Loucy (cell line): ENCODE results near the gene SFMBT2.
"Not testable (repeated sequence)": the region's sequence is repeated elsewhere in the genome, so short reads cannot be mapped to it uniquely, and the experiment has no call there.

ENCODE experiments used
- H2AFZ ChIP-seq: fragments of 200-600 bp; sonication (generic); 2 replicates; pipeline ENCODE4 v1.6.0; 2016; ENCODE audit warnings: antibody characterized with exemption, mild to moderate bottlenecking, low read length, moderate library complexity
- H3F3A ChIP-seq: fragments of 200-600 bp; 2 replicates; pipeline ENCODE4 v1.6.0; 2016; ENCODE audit warnings: antibody characterized with exemption, low read depth, mild to moderate bottlenecking
- H3K27me3 ChIP-seq: fragments of 200-600 bp; sonication (generic); 2 replicates; pipeline ENCODE4 v1.6.1; 2014; ENCODE audit warnings: low read length, mild to moderate bottlenecking; ENCODE audit not compliant: insufficient read depth, poor library complexity, severe bottlenecking
- H3K36me3 ChIP-seq: fragments of 200-600 bp; sonication (generic); 2 replicates; pipeline ENCODE4 v1.6.1; 2016; ENCODE audit warnings: low read length; ENCODE audit not compliant: insufficient read depth
- H3K4me1 ChIP-seq: fragments of 200-600 bp; sonication (generic); 2 replicates; pipeline ENCODE4 v1.5.1; 2014; ENCODE audit warnings: low read length, mild to moderate bottlenecking; ENCODE audit not compliant: insufficient read depth, poor library complexity, severe bottlenecking
- H3K4me2 ChIP-seq: fragments of 200-600 bp; sonication (generic); 2 replicates; pipeline ENCODE4 v1.6.0; 2014; ENCODE audit warnings: antibody characterized with exemption, low read length, low read depth, mild to moderate bottlenecking; ENCODE audit not compliant: poor library complexity, severe bottlenecking
- H3K4me3 ChIP-seq: fragments of 200-600 bp; sonication (generic); 2 replicates; pipeline ENCODE4 v1.5.1; 2014; ENCODE audit warnings: low read length, mild to moderate bottlenecking, mixed read lengths; ENCODE audit not compliant: poor library complexity, severe bottlenecking
- H3K79me2 ChIP-seq: fragments of 200-600 bp; sonication (generic); 2 replicates; pipeline ENCODE4 v1.6.1; 2014; ENCODE audit warnings: low read length; ENCODE audit not compliant: insufficient read depth
- H3K9ac ChIP-seq: fragments of 200-600 bp; sonication (generic); 2 replicates; pipeline ENCODE4 v1.6.0; 2014; ENCODE audit warnings: mild to moderate bottlenecking, low read depth, low read length, moderate library complexity; ENCODE audit not compliant: poor library complexity, severe bottlenecking
- H3K9me2 ChIP-seq: fragments of 200-600 bp; sonication (generic); replicated peaks from 2 replicates; pipeline ENCODE4 v1.6.1; 2016; ENCODE audit warnings: low read depth, low read length, mixed read lengths
- H3K9me3 ChIP-seq: fragments of 200-600 bp; sonication (generic); 2 replicates; pipeline ENCODE4 v1.6.1; 2014; ENCODE audit warnings: mild to moderate bottlenecking, antibody characterized with exemption, low read length, low read depth; ENCODE audit not compliant: insufficient read depth
- H4K20me1 ChIP-seq: fragments of 200-600 bp; sonication (generic); 2 replicates; pipeline ENCODE4 v1.6.0; 2014; ENCODE audit warnings: antibody characterized with exemption, low read length, mild to moderate bottlenecking; ENCODE audit not compliant: insufficient read depth, poor library complexity, severe bottlenecking
- EZH2phosphoT487 ChIP-seq: fragments of 200-600 bp; IDR thresholded peaks from 2 replicates; pipeline ENCODE4 v1.6.1; 2018; ENCODE audit warnings: antibody characterized with exemption, mild to moderate bottlenecking, moderate library complexity, borderline replicate concordance
- TF ChIP-seq, protein P1 (sequence below): fragments of 200-600 bp; sonication (generic); conservative IDR thresholded peaks from 2 replicates; pipeline ENCODE4 v1.5.1; 2014; ENCODE audit warnings: mild to moderate bottlenecking, antibody characterized with exemption, low read length

Gene SFMBT2

DNA sequence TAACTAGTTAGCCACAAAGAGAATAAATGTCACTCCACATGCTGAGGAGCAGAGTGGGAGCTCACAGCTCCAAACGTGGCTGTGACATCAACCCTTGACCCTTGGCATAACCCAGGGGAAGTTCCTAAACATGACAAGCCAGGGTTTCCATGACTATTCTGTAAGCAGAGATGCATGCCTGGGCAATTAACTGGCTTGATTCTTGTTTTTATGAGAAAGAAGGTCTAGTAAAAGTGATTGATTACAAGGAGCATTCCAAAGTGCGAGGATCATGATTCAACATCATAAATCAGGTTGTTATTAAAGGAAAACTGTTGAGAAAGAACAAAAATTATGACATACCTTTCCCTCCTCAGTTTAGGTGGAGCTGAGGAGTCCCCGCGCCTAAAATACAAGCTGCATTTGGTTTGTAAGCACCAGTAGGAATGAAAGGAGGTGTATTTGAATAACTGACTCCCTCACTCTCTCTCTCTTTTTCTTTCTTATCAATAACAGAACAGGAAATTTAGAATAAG lies 108.4 kb downstream of the SFMBT2 start:
- peaks cover 80% of the 10 kb centered on the region for H3K79me2 ChIP-seq

DNA sequence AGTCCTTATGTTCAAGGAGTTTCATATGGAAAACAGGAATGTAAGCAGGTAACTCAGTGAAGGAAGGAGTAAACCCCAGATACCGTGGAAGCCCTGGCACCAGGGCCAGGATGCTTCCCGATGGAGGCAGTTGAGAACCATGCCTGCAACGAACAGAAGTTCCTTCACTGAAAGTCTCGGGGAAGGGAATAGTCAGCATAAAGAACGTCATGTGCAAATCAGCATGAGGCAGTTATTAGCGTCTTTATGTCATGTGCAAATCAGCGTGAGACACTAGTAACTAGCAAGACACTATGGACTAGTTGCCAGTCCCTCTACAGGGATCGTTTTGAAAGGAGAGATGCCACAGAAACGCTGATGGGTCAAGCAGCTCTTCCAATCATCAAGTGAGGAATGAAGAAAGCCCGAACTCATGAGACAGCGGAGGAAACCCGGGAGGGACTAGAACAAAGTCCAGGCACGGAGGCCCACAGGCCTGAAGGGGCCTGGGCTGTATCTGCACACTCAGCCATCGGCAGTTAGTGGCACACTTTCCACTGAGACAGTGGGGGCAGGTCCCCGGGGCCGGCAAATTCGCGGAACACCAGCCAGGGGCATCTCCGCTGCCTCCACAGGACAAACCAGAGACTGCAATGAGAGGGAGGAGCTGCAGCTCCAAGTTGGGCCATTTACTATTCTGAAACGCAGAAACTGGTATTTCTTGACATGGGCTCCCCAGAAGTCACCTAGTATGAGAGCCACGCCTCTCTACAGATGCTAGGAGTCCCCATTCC lies 109.6 kb downstream of the SFMBT2 start:
- no peak overlapping the region for H3K9ac ChIP-seq
- no peaks in the 10 kb centered on the region for H3K9me2 ChIP-seq
- no peak overlapping the region for H3K4me3 ChIP-seq
- no peaks in the 10 kb centered on the region for H3F3A ChIP-seq
- H3K79me2 ChIP-seq = peaks cover 81% of the 10 kb centered on the region
- peaks cover 10% of the 10 kb centered on the region for H3K4me1 ChIP-seq
- H3K36me3 ChIP-seq = peaks cover 5% of the 10 kb centered on the region; the same call in 1 of the 2 replicates
- peaks cover 10% of the 10 kb centered on the region for H4K20me1 ChIP-seq
- H3K27me3 ChIP-seq = no peaks in the 10 kb centered on the region
- no peak overlapping the region for H3K4me2 ChIP-seq
- TF ChIP-seq EZH2phosphoT487 = no peak
- TF ChIP-seq, protein P1, sequence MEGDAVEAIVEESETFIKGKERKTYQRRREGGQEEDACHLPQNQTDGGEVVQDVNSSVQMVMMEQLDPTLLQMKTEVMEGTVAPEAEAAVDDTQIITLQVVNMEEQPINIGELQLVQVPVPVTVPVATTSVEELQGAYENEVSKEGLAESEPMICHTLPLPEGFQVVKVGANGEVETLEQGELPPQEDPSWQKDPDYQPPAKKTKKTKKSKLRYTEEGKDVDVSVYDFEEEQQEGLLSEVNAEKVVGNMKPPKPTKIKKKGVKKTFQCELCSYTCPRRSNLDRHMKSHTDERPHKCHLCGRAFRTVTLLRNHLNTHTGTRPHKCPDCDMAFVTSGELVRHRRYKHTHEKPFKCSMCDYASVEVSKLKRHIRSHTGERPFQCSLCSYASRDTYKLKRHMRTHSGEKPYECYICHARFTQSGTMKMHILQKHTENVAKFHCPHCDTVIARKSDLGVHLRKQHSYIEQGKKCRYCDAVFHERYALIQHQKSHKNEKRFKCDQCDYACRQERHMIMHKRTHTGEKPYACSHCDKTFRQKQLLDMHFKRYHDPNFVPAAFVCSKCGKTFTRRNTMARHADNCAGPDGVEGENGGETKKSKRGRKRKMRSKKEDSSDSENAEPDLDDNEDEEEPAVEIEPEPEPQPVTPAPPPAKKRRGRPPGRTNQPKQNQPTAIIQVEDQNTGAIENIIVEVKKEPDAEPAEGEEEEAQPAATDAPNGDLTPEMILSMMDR = peak; percentile 52
- H2AFZ ChIP-seq = no peak overlapping the region
- no peaks in the 10 kb centered on the region for H3K9me3 ChIP-seq

More for the DNA sequence above, 108.4 kb downstream of the SFMBT2 start:
- Histone ChIP-seq H3K36me3 (peaks cover 5% of the 10 kb centered on the region; the same call in 1 of the 2 replicates), H4K20me1 (peaks cover 3% of the 10 kb centered on the region), H3K4me2 (no peak overlapping the region), H3K27me3 (no peaks in the 10 kb centered on the region), H2AFZ (no peak overlapping the region), H3K9ac (no peak overlapping the region), H3K4me1 (peaks cover under 1% of the 10 kb centered on the region), H3K9me3 (no peaks in the 10 kb centered on the region), H3K9me2 (no peaks in the 10 kb centered on the region), H3F3A (no peaks in the 10 kb centered on the region), H3K4me3 (no peak overlapping the region)
- TF ChIP-seq EZH2phosphoT487 = no peak
- TF ChIP-seq, protein P1 = no peak

DNA sequence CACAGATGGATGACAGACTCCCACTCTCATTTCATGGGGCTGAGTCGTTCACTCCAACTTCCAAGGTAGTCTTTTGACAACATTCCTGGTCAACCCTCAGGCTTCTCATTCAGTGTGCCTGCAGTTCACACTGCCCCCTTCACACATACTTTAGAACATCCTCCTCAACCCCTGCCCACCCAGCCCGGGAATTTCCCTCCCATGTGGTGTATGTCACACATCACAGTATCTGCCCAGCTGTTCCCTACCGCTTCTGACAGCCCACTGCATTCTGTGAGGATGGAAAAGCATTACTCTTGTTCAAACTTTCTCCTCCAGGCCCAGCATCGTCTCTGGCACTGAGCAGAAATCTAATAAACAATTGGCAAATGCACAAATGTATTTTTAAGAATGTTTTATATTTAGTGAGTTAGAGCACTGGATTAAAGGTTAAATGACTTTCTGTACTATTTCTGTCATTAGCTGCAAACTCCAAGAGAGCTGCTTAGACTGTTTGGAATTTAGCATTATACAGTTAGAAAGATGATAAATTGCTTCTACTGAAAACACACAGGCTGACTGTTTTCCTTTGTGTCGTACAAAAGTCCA lies 110.4 kb downstream of the SFMBT2 start:
- H3K9me2 ChIP-seq = no peaks in the 10 kb centered on the region
- H3K4me3 ChIP-seq = no peak overlapping the region
- no peak overlapping the region for H3K9ac ChIP-seq
- peaks cover 2% of the 10 kb centered on the region; the same call in 1 of the 2 replicates for H3K36me3 ChIP-seq
- peaks cover 81% of the 10 kb centered on the region for H3K79me2 ChIP-seq
- H3F3A ChIP-seq = no peaks in the 10 kb centered on the region
- no peaks in the 10 kb centered on the region for H3K9me3 ChIP-seq
- H2AFZ ChIP-seq = no peak overlapping the region
- peaks cover 16% of the 10 kb centered on the region for H3K4me1 ChIP-seq
- TF ChIP-seq EZH2phosphoT487 = no peak
- TF ChIP-seq, protein P1 = no peak
- peaks cover 10% of the 10 kb centered on the region for H4K20me1 ChIP-seq
- no peaks in the 10 kb centered on the region for H3K27me3 ChIP-seq
- no peak overlapping the region for H3K4me2 ChIP-seq

DNA sequence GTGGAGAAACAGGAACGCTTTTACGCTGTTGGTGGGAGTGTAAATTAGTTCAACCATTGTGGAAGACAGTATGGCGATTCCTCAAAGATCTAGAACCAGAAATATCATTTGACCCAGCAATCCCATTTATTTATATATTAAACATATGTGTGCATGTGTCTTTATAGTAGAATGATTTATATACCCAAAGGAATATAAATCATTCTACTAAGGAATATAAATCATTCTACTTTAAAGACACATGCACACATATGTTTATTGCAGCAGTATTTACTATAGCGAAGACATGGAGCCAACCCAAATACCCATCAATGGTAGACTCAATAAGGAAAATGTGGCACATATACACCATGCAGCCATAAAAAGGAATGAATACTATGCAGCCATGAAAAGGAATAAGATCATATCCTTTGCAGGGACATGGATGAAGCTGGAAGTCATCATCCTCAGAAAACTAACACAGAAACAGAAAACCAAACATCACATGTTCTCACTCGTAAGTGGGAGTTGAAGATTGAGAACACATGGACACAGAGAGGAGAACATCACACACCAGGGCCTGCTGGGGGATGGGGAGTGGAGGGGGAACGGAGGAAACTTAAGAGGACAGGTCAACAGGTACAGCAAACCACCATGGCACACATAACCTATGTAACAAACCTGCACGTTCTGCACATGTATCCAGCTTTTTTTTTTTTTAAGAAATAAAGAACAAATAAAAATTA lies 111.1 kb downstream of the SFMBT2 start:
- H3K36me3 ChIP-seq, H3K9ac ChIP-seq, H3F3A ChIP-seq, H3K4me2 ChIP-seq, H3K9me3 ChIP-seq, H3K4me3 ChIP-seq, H3K9me2 ChIP-seq, H2AFZ ChIP-seq, H3K27me3 ChIP-seq: not testable (repeated sequence)
- H4K20me1 ChIP-seq = peaks cover 13% of the 10 kb centered on the region
- peaks cover 81% of the 10 kb centered on the region for H3K79me2 ChIP-seq
- H3K4me1 ChIP-seq = peaks cover 16% of the 10 kb centered on the region
